ENCODE data around the gene DNAJB6. TPM values are rescaled to one million over a fixed set of nuclear protein-coding genes. Genes with fewer than 3 reads are reported as not detected.

The DNAJB6 gene
- total and polyA plus RNA-seq, 2 of the 4 experiments (the other 2 are of a cell fraction): 93.4 to 165 TPM

- Histone ChIP-seq H3K9me1 (ENCODE audit: insufficient read depth, low read length) (peaks cover 35% of the 10 kb centered on the region), H3K36me3 (ENCODE audit: control insufficient read depth, insufficient read depth, low read length) (peaks cover 42% of the 10 kb centered on the region)
- CTCF ChIA-PET: no interaction called here
Measured at GRCh38 chr7:157359581-157359980, 22.8 kb downstream of the DNAJB6 start.

More at GRCh38 chr7:157359581-157359980, 22.8 kb downstream of the DNAJB6 start:
- Histone ChIP-seq H2AK5ac (ENCODE audit: low read depth, low read length) (no peak overlapping the region), H2AK9ac (replicated peaks; ENCODE audit: low read depth, low read length, poor library complexity) (no peak overlapping the region), H4K8ac (ENCODE audit: low read depth in 2 of 2, low read length in 2 of 2) (no peak overlapping the region), H3K14ac (replicated peaks; ENCODE audit: low read depth, low read length) (no peak overlapping the region), H3K27me3 (ENCODE audit: control insufficient read depth, insufficient read depth, low read length) (no peaks in the 10 kb centered on the region), H3K4me3 (ENCODE audit: insufficient read depth, low read depth, low read length) (no peak overlapping the region), H3K4me1 (ENCODE audit: control insufficient read depth, insufficient read depth, low read length) (peaks cover 22% of the 10 kb centered on the region), H2BK20ac (ENCODE audit: low read depth, low read length) (no peak overlapping the region), H3K4me2 (ENCODE audit: low read depth, low read length) (no peak overlapping the region), H4K91ac (ENCODE audit: insufficient read depth, low read depth, low read length) (no peak overlapping the region), H3K4ac (ENCODE audit: low read depth, low read length) (no peak overlapping the region), H2AFZ (replicated peaks; ENCODE audit: low read length, poor library complexity) (no peak overlapping the region), H3K18ac (ENCODE audit: low read depth, low read length) (no peak overlapping the region), H4K5ac (ENCODE audit: low read depth, low read length) (no peak overlapping the region), H3K56ac (ENCODE audit: extremely low read depth, insufficient read depth, low read length) (no peak overlapping the region), H4K20me1 (ENCODE audit: insufficient read depth, low read length) (peaks cover 99% of the 10 kb centered on the region), H3K79me1 (ENCODE audit: low read depth in 1 of 2, low read length in 2 of 2) (peaks cover 7 to 85% of the 10 kb centered on the region in 2 experiments), H3K9me3 (ENCODE audit: control insufficient read depth, insufficient read depth, low read length) (no peaks in the 10 kb centered on the region), H2BK120ac (ENCODE audit: low read depth, low read length) (no peak overlapping the region), H3K27ac (ENCODE audit: insufficient read depth, low read length) (no peak overlapping the region), H2BK15ac (ENCODE audit: low read depth, low read length) (no peak overlapping the region), H3K23ac (ENCODE audit: low read depth, low read length) (no peak overlapping the region), H2BK5ac (ENCODE audit: low read depth, low read length, poor library complexity, severe bottlenecking) (no peak overlapping the region), H3K9ac (ENCODE audit: low read depth, low read length) (no peak overlapping the region)
- BruUV-seq (replicated peaks): no TSS peak
- intact Hi-C loops (cut with micrococcal nuclease) (no loop called here), in situ Hi-C loops (cut with MboI; ENCODE audit: low sequenced_read_pairs) (no loop called here), dilution Hi-C loops (cut with HindIII; ENCODE audit: low sequenced_read_pairs, unreplicated experiment) (no loop called here)
- ATAC-seq (ENCODE audit: low read depth) (no peak), DNase-seq (no peak)
- 100% methylated on average over 3 of the region's 5 CpGs; no CpG with 5 or more reads in 1 of the 2 experiments for WGBS, 2 experiments (ENCODE audit: extremely low coverage in 2 of 2, insufficient read length in 1 of 2)
- TF ChIP-seq BHLHE40 (IDR thresholded peaks at IDR 0.05; ENCODE audit: low read depth, low read length) (no peak), RFX5 (IDR thresholded peaks at IDR 0.05; ENCODE audit: low read depth, low read length) (no peak), POLR2A (IDR thresholded peaks at IDR 0.05; ENCODE audit: low read depth, low read length) (no peak), ELK1 (IDR thresholded peaks at IDR 0.05; ENCODE audit: borderline replicate concordance, low read depth, low read length) (no peak), MAZ (IDR thresholded peaks at IDR 0.05; ENCODE audit: borderline replicate concordance, low read depth, low read length) (no peak)
- POLR2A ChIA-PET (ENCODE audit: unreplicated experiment): no interaction called here

All from IMR-90 (cell line).